ENCODE measurements around the gene ADAD2.

Gene ADAD2

GRCh38 chr16:84233748-84234147, 42.8 kb downstream of the ADAD2 start:
- Histone ChIP-seq H3K27ac (ENCODE audit: insufficient read depth, low read depth, low read length, poor library complexity, severe bottlenecking) (no peak overlapping the region), H3K27me3 (ENCODE audit: control insufficient read depth, insufficient read depth, low read length, poor library complexity, severe bottlenecking) (no peaks in the 10 kb centered on the region), H3K9me3 (ENCODE audit: control insufficient read depth, low read length) (no peaks in the 10 kb centered on the region), H3K4me1 (ENCODE audit: control insufficient read depth, insufficient read depth, low read length) (no peaks in the 10 kb centered on the region), H3K36me3 (ENCODE audit: control insufficient read depth, insufficient read depth, low read length) (no peaks in the 10 kb centered on the region), H3K4me3 (ENCODE audit: insufficient read depth, low read depth, low read length) (no peak overlapping the region)
- WGBS, 2 experiments: 88% methylated on average over 9 of the region's 9 CpGs

- Histone ChIP-seq H3K4me3 (ENCODE audit: insufficient read depth, low read depth, low read length) (no peak overlapping the region), H3K36me3 (ENCODE audit: control insufficient read depth, insufficient read depth, low read length) (no peaks in the 10 kb centered on the region), H3K9me3 (ENCODE audit: control insufficient read depth, low read length) (no peaks in the 10 kb centered on the region), H3K4me1 (ENCODE audit: control insufficient read depth, insufficient read depth, low read length) (no peaks in the 10 kb centered on the region), H3K27ac (ENCODE audit: insufficient read depth, low read depth, low read length, poor library complexity, severe bottlenecking) (no peak overlapping the region), H3K27me3 (ENCODE audit: control insufficient read depth, insufficient read depth, low read length, poor library complexity, severe bottlenecking) (no peaks in the 10 kb centered on the region)
- 92 to 93% methylated on average over 21 of the region's 21 CpGs for WGBS, 2 experiments
These were observed 43.6 kb downstream of the ADAD2 start for GRCh38 chr16:84234321-84235241.

- Histone ChIP-seq H3K4me1 (ENCODE audit: control insufficient read depth, insufficient read depth, low read length) (no peaks in the 10 kb centered on the region), H3K4me3 (ENCODE audit: insufficient read depth, low read depth, low read length) (no peak overlapping the region), H3K27me3 (ENCODE audit: control insufficient read depth, insufficient read depth, low read length, poor library complexity, severe bottlenecking) (no peaks in the 10 kb centered on the region), H3K9me3 (ENCODE audit: control insufficient read depth, low read length) (no peaks in the 10 kb centered on the region), H3K36me3 (ENCODE audit: control insufficient read depth, insufficient read depth, low read length) (no peaks in the 10 kb centered on the region), H3K27ac (ENCODE audit: insufficient read depth, low read depth, low read length, poor library complexity, severe bottlenecking) (no peak overlapping the region)
- WGBS, 2 experiments: 92% methylated on average over 25 of the region's 25 CpGs
These were observed 45.7 kb downstream of the ADAD2 start for GRCh38 chr16:84236671-84237070.

- WGBS, 2 experiments: 93 to 94% methylated on average over 16 to 17 of the region's 17 CpGs
- H3K4me3 ChIP-seq (ENCODE audit: insufficient read depth, low read depth, low read length): no peak overlapping the region
- H3K4me1 ChIP-seq (ENCODE audit: control insufficient read depth, insufficient read depth, low read length): no peaks in the 10 kb centered on the region
- no peaks in the 10 kb centered on the region for H3K36me3 ChIP-seq (ENCODE audit: control insufficient read depth, insufficient read depth, low read length)
- no peaks in the 10 kb centered on the region for H3K9me3 ChIP-seq (ENCODE audit: control insufficient read depth, low read length)
- H3K27ac ChIP-seq (ENCODE audit: insufficient read depth, low read depth, low read length, poor library complexity, severe bottlenecking): no peak overlapping the region
- no peaks in the 10 kb centered on the region for H3K27me3 ChIP-seq (ENCODE audit: control insufficient read depth, insufficient read depth, low read length, poor library complexity, severe bottlenecking)
These were observed 47.2 kb downstream of the ADAD2 start for GRCh38 chr16:84237994-84238750.

- Histone ChIP-seq H3K36me3 (ENCODE audit: control insufficient read depth, insufficient read depth, low read length) (no peaks in the 10 kb centered on the region), H3K4me1 (ENCODE audit: control insufficient read depth, insufficient read depth, low read length) (no peaks in the 10 kb centered on the region), H3K27me3 (ENCODE audit: control insufficient read depth, insufficient read depth, low read length, poor library complexity, severe bottlenecking) (no peaks in the 10 kb centered on the region), H3K9me3 (ENCODE audit: control insufficient read depth, low read length) (no peaks in the 10 kb centered on the region), H3K27ac (ENCODE audit: insufficient read depth, low read depth, low read length, poor library complexity, severe bottlenecking) (no peak overlapping the region), H3K4me3 (ENCODE audit: insufficient read depth, low read depth, low read length) (no peak overlapping the region)
- 76 to 79% methylated on average over 10 of the region's 10 CpGs for WGBS, 2 experiments
These were observed 48.3 kb downstream of the ADAD2 start for GRCh38 chr16:84239141-84239769.

- Histone ChIP-seq H3K4me3 (ENCODE audit: insufficient read depth, low read depth, low read length) (no peak within 1 kb of the TSS), H3K36me3 (ENCODE audit: control insufficient read depth, insufficient read depth, low read length) (no peaks in the 10 kb centered on the region), H3K27ac (ENCODE audit: insufficient read depth, low read depth, low read length, poor library complexity, severe bottlenecking) (no peak within 1 kb of the TSS), H3K9me3 (ENCODE audit: control insufficient read depth, low read length) (no peaks in the 10 kb centered on the region), H3K4me1 (ENCODE audit: control insufficient read depth, insufficient read depth, low read length) (no peaks in the 10 kb centered on the region), H3K27me3 (ENCODE audit: control insufficient read depth, insufficient read depth, low read length, poor library complexity, severe bottlenecking) (no peaks in the 10 kb centered on the region)
- 80 to 88% methylated on average over 7 of the region's 7 CpGs for WGBS, 2 experiments
These were observed 49.0 kb downstream of the ADAD2 start, which contains the start of gene KCNG4 for GRCh38 chr16:84239909-84240308. KCNG4 (minus strand) TSS chr16:84240012; CDS start chr16:84237485, 2,527 bp downstream.

- no peaks in the 10 kb centered on the region for H3K9me3 ChIP-seq (ENCODE audit: control insufficient read depth, low read length)
- H3K4me1 ChIP-seq (ENCODE audit: control insufficient read depth, insufficient read depth, low read length): no peaks in the 10 kb centered on the region
- no peak overlapping the region for H3K27ac ChIP-seq (ENCODE audit: insufficient read depth, low read depth, low read length, poor library complexity, severe bottlenecking)
- H3K36me3 ChIP-seq (ENCODE audit: control insufficient read depth, insufficient read depth, low read length): no peaks in the 10 kb centered on the region
- H3K27me3 ChIP-seq (ENCODE audit: control insufficient read depth, insufficient read depth, low read length, poor library complexity, severe bottlenecking): no peaks in the 10 kb centered on the region
- no peak overlapping the region for H3K4me3 ChIP-seq (ENCODE audit: insufficient read depth, low read depth, low read length)
- WGBS, 2 experiments: 91 to 97% methylated on average over 2 of the region's 2 CpGs
These were observed 49.5 kb downstream of the ADAD2 start for GRCh38 chr16:84240455-84240854.

GRCh38 chr16:84241778-84242177, 50.8 kb downstream of the ADAD2 start:
- no peaks in the 10 kb centered on the region for H3K4me1 ChIP-seq (ENCODE audit: control insufficient read depth, insufficient read depth, low read length)
- H3K27me3 ChIP-seq (ENCODE audit: control insufficient read depth, insufficient read depth, low read length, poor library complexity, severe bottlenecking): no peaks in the 10 kb centered on the region
- no peaks in the 10 kb centered on the region for H3K9me3 ChIP-seq (ENCODE audit: control insufficient read depth, low read length)
- H3K27ac ChIP-seq (ENCODE audit: insufficient read depth, low read depth, low read length, poor library complexity, severe bottlenecking): no peak overlapping the region
- no peaks in the 10 kb centered on the region for H3K36me3 ChIP-seq (ENCODE audit: control insufficient read depth, insufficient read depth, low read length)
- WGBS, 2 experiments: 87 to 100% methylated on average over 1 of the region's 1 CpG
- H3K4me3 ChIP-seq (ENCODE audit: insufficient read depth, low read depth, low read length): no peak overlapping the region

- WGBS, 2 experiments: 89 to 92% methylated on average over 9 of the region's 9 CpGs
- H3K27me3 ChIP-seq (ENCODE audit: control insufficient read depth, insufficient read depth, low read length, poor library complexity, severe bottlenecking): no peaks in the 10 kb centered on the region
- H3K36me3 ChIP-seq (ENCODE audit: control insufficient read depth, insufficient read depth, low read length): no peaks in the 10 kb centered on the region
- no peaks in the 10 kb centered on the region for H3K9me3 ChIP-seq (ENCODE audit: control insufficient read depth, low read length)
- no peaks in the 10 kb centered on the region for H3K4me1 ChIP-seq (ENCODE audit: control insufficient read depth, insufficient read depth, low read length)
- H3K27ac ChIP-seq (ENCODE audit: insufficient read depth, low read depth, low read length, poor library complexity, severe bottlenecking): no peak overlapping the region
- H3K4me3 ChIP-seq (ENCODE audit: insufficient read depth, low read depth, low read length): no peak overlapping the region
These were observed 51.9 kb downstream of the ADAD2 start for GRCh38 chr16:84242839-84243238.

- 89 to 90% methylated on average over 1 of the region's 1 CpG for WGBS, 2 experiments
These were observed 52.8 kb downstream of the ADAD2 start for GRCh38 chr16:84243732-84244131.

More at GRCh38 chr16:84243732-84244131, 52.8 kb downstream of the ADAD2 start:
- no peaks in the 10 kb centered on the region for H3K36me3 ChIP-seq (ENCODE audit: control insufficient read depth, insufficient read depth, low read length)
- no peaks in the 10 kb centered on the region for H3K4me1 ChIP-seq (ENCODE audit: control insufficient read depth, insufficient read depth, low read length)
- no peaks in the 10 kb centered on the region for H3K9me3 ChIP-seq (ENCODE audit: control insufficient read depth, low read length)
- H3K27me3 ChIP-seq (ENCODE audit: control insufficient read depth, insufficient read depth, low read length, poor library complexity, severe bottlenecking): no peaks in the 10 kb centered on the region
- H3K4me3 ChIP-seq (ENCODE audit: insufficient read depth, low read depth, low read length): no peak overlapping the region
- H3K27ac ChIP-seq (ENCODE audit: insufficient read depth, low read depth, low read length, poor library complexity, severe bottlenecking): no peak overlapping the region
